CD4-positive, CD25-positive, alpha-beta regulatory T cell (primary cell): ENCODE data around the gene FMN2. TPM values are rescaled to one million over a fixed set of nuclear protein-coding genes. Genes with fewer than 3 reads are reported as not detected.

ENCODE experiments used
- ATAC-seq, 2 donors: fragments of 150-1000 bp; cut with Tn5 transposase; one replicate each; pipeline ENCODE4 v1.10.0; 2021; ENCODE audit warnings: low read depth in 2 of 2, moderate number of reproducible peaks in 2 of 2, moderate library complexity in 1 of 2
- DNase-seq, 3 donors: peaks; one replicate each; pipeline versions ENCODE4 v3.0.0 to v3.0.0-alpha.2; 2012 to 2022; ENCODE audit warnings: mixed read lengths in 1 of 3
- H3K27ac ChIP-seq: one replicate; pipeline ENCODE4 v1.7.0; 2013; ENCODE audit warnings: mild to moderate bottlenecking, low read length; ENCODE audit not compliant: insufficient read depth, poor library complexity, severe bottlenecking
- H3K27me3 ChIP-seq: one replicate; pipeline ENCODE4 v1.7.0; 2013; ENCODE audit warnings: low read length; ENCODE audit not compliant: control insufficient read depth, insufficient read depth
- H3K36me3 ChIP-seq: one replicate; pipeline ENCODE4 v1.7.0; 2013; ENCODE audit warnings: mild to moderate bottlenecking, low read length, moderate library complexity; ENCODE audit not compliant: control insufficient read depth, insufficient read depth
- H3K4me1 ChIP-seq: 2 replicates; pipeline ENCODE4 v1.7.0; 2013; ENCODE audit warnings: mild to moderate bottlenecking, low read length; ENCODE audit not compliant: insufficient read depth, control insufficient read depth, poor library complexity, severe bottlenecking
- H3K4me3 ChIP-seq: one replicate; pipeline ENCODE4 v1.7.0; 2013; ENCODE audit warnings: low read depth, mild to moderate bottlenecking, low read length, moderate library complexity
- H3K9me3 ChIP-seq, 2 experiments: 1 replicate in 1 of 2; 2 replicates in 1 of 2; pipeline ENCODE4 v1.7.0; 2013; ENCODE audit warnings: low read length in 2 of 2, mild to moderate bottlenecking in 1 of 2, moderate library complexity in 1 of 2; ENCODE audit not compliant: control insufficient read depth in 2 of 2
- H3K27ac Mint-ChIP-seq, 3 donors: one replicate each; pipeline ENCODE4 v1.8.0; 2020 to 2022; ENCODE audit warnings: mild to moderate bottlenecking in 3 of 3, mixed read lengths in 3 of 3, moderate library complexity in 2 of 3
- H3K27me3 Mint-ChIP-seq: one replicate; pipeline ENCODE4 v1.8.0; 2022; ENCODE audit warnings: mild to moderate bottlenecking, mixed read lengths
- H3K36me3 Mint-ChIP-seq: one replicate; pipeline ENCODE4 v1.8.0; 2020; ENCODE audit warnings: mixed read lengths
- H3K4me1 Mint-ChIP-seq, 4 donors: one replicate each; pipeline ENCODE4 v1.8.0; 2020 to 2022; ENCODE audit warnings: mixed read lengths in 4 of 4, mild to moderate bottlenecking in 1 of 4
- H3K4me3 Mint-ChIP-seq, 4 donors: one replicate each; pipeline ENCODE4 v1.8.0; 2020 to 2022; ENCODE audit warnings: mild to moderate bottlenecking in 4 of 4, mixed read lengths in 4 of 4, moderate library complexity in 3 of 4
- H3K9me3 Mint-ChIP-seq, 7 donors: one replicate each; pipeline ENCODE4 v1.8.0; 2020 to 2022; ENCODE audit warnings: mixed read lengths in 7 of 7, mild to moderate bottlenecking in 3 of 7, moderate library complexity in 2 of 7
- polyA plus RNA-seq, 4 donors: library from polyadenylated mRNA; unstranded; fragments of 300-500 nt; fragmentation: Illumina TruSeq; gene quantifications; one replicate each; pipeline ENCODE4 v1.2.3, GENCODE V29; 2021
- total RNA-seq: library from RNA; stranded (reverse); gene quantifications from one replicate; pipeline ENCODE4 v1.2.3, GENCODE V29; 2022

Gene FMN2
- total and polyA plus RNA-seq, 5 donors from 2014 or later: not detected

- H3K27me3 Mint-ChIP-seq: no peaks in the 10 kb centered on the region
- DNase-seq (no peak), ATAC-seq (no peak)
- no peaks in the 10 kb centered on the region for H3K4me1 ChIP-seq
- no peak overlapping the region for H3K27ac ChIP-seq
- H3K36me3 Mint-ChIP-seq: no peaks in the 10 kb centered on the region
- H3K4me1 Mint-ChIP-seq: no peaks in the 10 kb centered on the region
- peaks cover 2 to 11% (median 6%) of the 10 kb centered on the region in 7 donors for H3K9me3 Mint-ChIP-seq
- no peak overlapping the region for H3K4me3 Mint-ChIP-seq
- no peaks in the 10 kb centered on the region for H3K36me3 ChIP-seq
- peaks cover 3 to 7% of the 10 kb centered on the region in 2 experiments for H3K9me3 ChIP-seq
- no peak overlapping the region for H3K27ac Mint-ChIP-seq
- no peak overlapping the region for H3K4me3 ChIP-seq
- no peaks in the 10 kb centered on the region for H3K27me3 ChIP-seq
Observed at GRCh38 chr1:240201931-240202330, 110.2 kb downstream of the FMN2 start.

- no peaks in the 10 kb centered on the region for H3K4me1 Mint-ChIP-seq
- no peaks in the 10 kb centered on the region for H3K27me3 Mint-ChIP-seq
- no peak for DNase-seq
- Histone ChIP-seq H3K27me3 (no peaks in the 10 kb centered on the region), H3K9me3 (peaks cover 0 to 3% of the 10 kb centered on the region in 2 experiments), H3K4me1 (no peaks in the 10 kb centered on the region), H3K4me3 (no peak overlapping the region), H3K36me3 (no peaks in the 10 kb centered on the region), H3K27ac (no peak overlapping the region)
- ATAC-seq: no peak
- no peaks in the 10 kb centered on the region for H3K36me3 Mint-ChIP-seq
- H3K27ac Mint-ChIP-seq: no peak overlapping the region
- H3K9me3 Mint-ChIP-seq: peaks cover 0 to 19% (median 1%) of the 10 kb centered on the region in 7 donors
- no peak overlapping the region for H3K4me3 Mint-ChIP-seq
Observed at GRCh38 chr1:240207073-240207709, 115.5 kb downstream of the FMN2 start.

- H3K4me1 Mint-ChIP-seq: no peaks in the 10 kb centered on the region
- no peaks in the 10 kb centered on the region for H3K27me3 Mint-ChIP-seq
- Histone ChIP-seq H3K4me1 (no peaks in the 10 kb centered on the region), H3K9me3 (peaks cover 0 to 2% of the 10 kb centered on the region in 2 experiments), H3K27ac (no peak overlapping the region), H3K36me3 (no peaks in the 10 kb centered on the region), H3K4me3 (no peak overlapping the region), H3K27me3 (no peaks in the 10 kb centered on the region)
- H3K36me3 Mint-ChIP-seq: no peaks in the 10 kb centered on the region
- peaks cover 0 to 13% (median 3%) of the 10 kb centered on the region in 7 donors for H3K9me3 Mint-ChIP-seq
- DNase-seq (no peak), ATAC-seq (no peak)
- H3K4me3 Mint-ChIP-seq: no peak overlapping the region
- no peak overlapping the region for H3K27ac Mint-ChIP-seq
Observed at GRCh38 chr1:240210026-240210425, 118.3 kb downstream of the FMN2 start.

GRCh38 chr1:240212556-240212955 lies 120.9 kb downstream of the FMN2 start:
- H3K4me1 ChIP-seq: no peaks in the 10 kb centered on the region
- no peak for ATAC-seq
- Mint-ChIP-seq H3K4me3 (no peak overlapping the region), H3K27me3 (no peaks in the 10 kb centered on the region), H3K9me3 (peaks cover 0 to 13% (median 3%) of the 10 kb centered on the region in 7 donors), H3K4me1 (no peaks in the 10 kb centered on the region), H3K27ac (no peak overlapping the region), H3K36me3 (no peaks in the 10 kb centered on the region)
- H3K9me3 ChIP-seq: peaks cover 0 to 2% of the 10 kb centered on the region in 2 experiments
- no peak overlapping the region for H3K4me3 ChIP-seq
- H3K27me3 ChIP-seq: no peaks in the 10 kb centered on the region
- no peaks in the 10 kb centered on the region for H3K36me3 ChIP-seq
- no peak overlapping the region for H3K27ac ChIP-seq
- DNase-seq: no peak

- no peaks in the 10 kb centered on the region for H3K36me3 Mint-ChIP-seq
- Histone ChIP-seq H3K9me3 (peaks cover 0 to 2% of the 10 kb centered on the region in 2 experiments), H3K27ac (no peak overlapping the region), H3K27me3 (no peaks in the 10 kb centered on the region), H3K4me3 (no peak overlapping the region), H3K4me1 (no peaks in the 10 kb centered on the region), H3K36me3 (no peaks in the 10 kb centered on the region)
- peaks cover 0 to 12% (median 4%) of the 10 kb centered on the region in 7 donors for H3K9me3 Mint-ChIP-seq
- ATAC-seq (no peak), DNase-seq (no peak)
- H3K27ac Mint-ChIP-seq: no peak overlapping the region
- H3K4me1 Mint-ChIP-seq: no peaks in the 10 kb centered on the region
- H3K27me3 Mint-ChIP-seq: no peaks in the 10 kb centered on the region
- no peak overlapping the region for H3K4me3 Mint-ChIP-seq
Observed at GRCh38 chr1:240217403-240217802, 125.7 kb downstream of the FMN2 start.

- Histone ChIP-seq H3K36me3 (no peaks in the 10 kb centered on the region), H3K27me3 (no peaks in the 10 kb centered on the region), H3K4me3 (no peak overlapping the region), H3K27ac (no peak overlapping the region), H3K9me3 (no peaks in the 10 kb centered on the region), H3K4me1 (no peaks in the 10 kb centered on the region)
- Mint-ChIP-seq H3K36me3 (no peaks in the 10 kb centered on the region), H3K4me3 (no peak overlapping the region), H3K9me3 (peaks cover 0 to 20% (median 9%) of the 10 kb centered on the region in 7 donors), H3K27me3 (no peaks in the 10 kb centered on the region), H3K4me1 (no peaks in the 10 kb centered on the region), H3K27ac (no peak overlapping the region)
- no peak for DNase-seq
- ATAC-seq: no peak
Observed at GRCh38 chr1:240219104-240219503, 127.4 kb downstream of the FMN2 start.

- Mint-ChIP-seq H3K4me1 (no peaks in the 10 kb centered on the region), H3K4me3 (no peak overlapping the region), H3K27ac (no peak overlapping the region), H3K9me3 (peaks cover 6 to 42% (median 12%) of the 10 kb centered on the region in 7 donors), H3K27me3 (no peaks in the 10 kb centered on the region), H3K36me3 (no peaks in the 10 kb centered on the region)
- H3K4me3 ChIP-seq: no peak overlapping the region
- no peak overlapping the region for H3K27ac ChIP-seq
- DNase-seq (no peak), ATAC-seq (no peak)
- no peaks in the 10 kb centered on the region for H3K36me3 ChIP-seq
- no peaks in the 10 kb centered on the region for H3K27me3 ChIP-seq
- H3K9me3 ChIP-seq: peaks cover 7% of the 10 kb centered on the region in 2 experiments
- H3K4me1 ChIP-seq: no peaks in the 10 kb centered on the region
Observed at GRCh38 chr1:240226102-240226501, 134.4 kb downstream of the FMN2 start.

- H3K27me3 Mint-ChIP-seq: no peaks in the 10 kb centered on the region
- H3K27me3 ChIP-seq: no peaks in the 10 kb centered on the region
- H3K9me3 Mint-ChIP-seq: peaks cover 4 to 21% (median 8%) of the 10 kb centered on the region in 7 donors
- no peak overlapping the region for H3K4me3 ChIP-seq
- no peaks in the 10 kb centered on the region for H3K4me1 Mint-ChIP-seq
- no peak for DNase-seq
- H3K27ac Mint-ChIP-seq: no peak overlapping the region
- no peaks in the 10 kb centered on the region for H3K36me3 Mint-ChIP-seq
- ATAC-seq: no peak
- no peaks in the 10 kb centered on the region for H3K4me1 ChIP-seq
- H3K4me3 Mint-ChIP-seq: no peak overlapping the region
- H3K9me3 ChIP-seq: peaks cover 5 to 7% of the 10 kb centered on the region in 2 experiments
- H3K27ac ChIP-seq: no peak overlapping the region
- no peaks in the 10 kb centered on the region for H3K36me3 ChIP-seq
Observed at GRCh38 chr1:240230816-240231215, 139.1 kb downstream of the FMN2 start.
